OCI-M1 (cell line): ENCODE measurements around the gene ACD.

Experiments
- DNase-seq: peaks from one replicate; lab custom pipeline; 2025; lab: John Stamatoyannopoulos, UW

ACD gene

DNA sequence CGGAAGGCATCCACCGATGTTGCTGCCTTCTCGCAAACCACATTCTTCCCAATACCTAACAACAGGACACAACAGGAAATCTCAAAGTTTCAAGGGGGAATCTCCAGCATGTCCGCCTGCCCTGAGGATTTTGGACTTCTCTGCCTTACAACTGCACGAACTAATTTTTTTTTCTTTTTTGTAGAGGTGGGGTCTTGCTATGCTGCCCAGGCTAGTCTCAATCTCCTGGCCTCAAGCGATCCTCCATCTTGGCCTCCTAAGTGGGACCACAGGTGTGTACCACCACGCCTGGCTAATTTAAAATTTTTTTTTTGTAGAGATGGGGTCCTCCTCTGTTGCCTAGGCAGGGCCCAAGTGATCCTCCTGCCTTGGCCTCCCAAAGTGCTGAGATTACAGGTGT, 15.9 kb upstream of the ACD start:
- no peak for DNase-seq

DNA sequence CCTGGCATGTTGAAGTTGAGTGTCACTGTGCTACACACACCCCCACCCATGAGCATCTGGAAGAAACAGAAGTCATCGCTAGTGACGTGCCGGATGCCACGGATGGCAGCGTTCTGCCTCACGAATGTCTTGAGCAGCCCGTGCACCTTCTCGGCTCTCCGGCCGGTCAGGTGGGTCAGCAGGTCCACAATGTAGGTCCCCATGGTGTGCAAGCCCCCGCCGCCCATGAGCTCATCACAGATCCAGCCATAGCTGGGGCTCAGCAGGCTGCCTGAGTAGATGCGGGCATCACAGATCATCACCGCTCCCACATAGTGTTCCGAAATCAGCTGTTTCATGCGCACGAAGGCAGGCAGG, 15.5 kb upstream of the ACD start:
- DNase-seq: no peak

DNA sequence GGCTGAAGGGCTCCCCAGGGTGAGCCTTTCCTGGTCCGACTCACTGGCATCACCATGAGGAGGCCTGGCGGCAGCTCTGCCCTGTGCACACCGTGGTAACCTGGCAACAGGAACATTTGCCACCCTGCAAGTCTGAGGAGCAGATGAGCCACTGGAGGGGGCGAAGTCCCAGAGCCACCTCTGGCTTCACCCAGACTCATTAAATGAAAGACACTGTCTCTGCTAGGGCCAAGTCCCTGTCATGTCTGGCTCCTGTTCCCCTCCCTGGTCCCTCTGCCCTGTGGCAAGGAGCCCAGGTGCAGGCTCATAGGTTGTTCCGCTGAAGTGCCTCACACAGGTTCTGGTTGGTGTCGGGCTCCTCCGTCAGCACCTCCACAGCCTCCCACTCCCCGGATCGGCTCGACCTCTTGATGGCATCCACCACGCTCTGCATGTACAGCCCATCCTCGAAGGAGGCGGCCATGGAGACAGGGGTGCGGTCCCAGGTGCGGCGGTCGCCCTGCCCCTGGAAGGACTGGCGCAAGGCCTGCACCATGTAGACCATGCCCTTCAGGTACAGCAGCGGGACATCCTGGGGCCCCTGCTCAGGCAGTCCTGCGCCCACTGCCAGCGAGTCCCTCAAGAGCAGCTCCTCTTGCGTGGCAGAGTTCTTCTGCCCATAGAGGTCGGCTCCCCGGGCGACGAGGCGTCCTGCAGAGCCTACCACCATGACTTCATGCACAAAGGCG, 15.0 kb upstream of the ACD start:
- DNase-seq: no peak

- peak; percentile 36 for DNase-seq
These were observed 13.9 kb upstream of the ACD start for GRCh38 chr16:67673712-67674580.

- peak; percentile 79 for DNase-seq
These were observed 12.9 kb upstream of the ACD start for GRCh38 chr16:67672739-67673662.

DNA sequence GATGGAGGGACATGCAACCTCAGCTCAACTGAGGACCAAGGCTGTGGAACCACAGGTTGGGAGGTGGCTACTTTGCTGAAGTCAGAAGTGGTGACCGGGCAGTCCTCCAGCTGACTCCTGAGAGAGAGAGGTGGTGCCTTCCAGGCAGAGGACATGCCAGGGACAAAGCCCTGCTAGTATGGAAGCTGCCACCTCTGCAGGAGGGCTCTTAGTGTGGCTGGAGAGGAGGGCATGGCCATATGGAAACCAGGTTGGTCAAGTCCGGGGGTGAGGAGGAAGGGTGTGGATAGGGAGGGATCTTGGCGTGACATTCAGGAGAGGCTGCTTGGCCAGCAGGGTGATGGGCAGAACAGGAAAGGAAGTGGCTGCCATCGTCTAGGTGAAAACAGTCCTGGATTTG, 12.2 kb upstream of the ACD start:
- no peak for DNase-seq

GRCh38 chr16:67669499-67670101, 9.5 kb upstream of the ACD start:
- no peak for DNase-seq

GRCh38 chr16:67668495-67669157, 8.6 kb upstream of the ACD start:
- peak; percentile 21 for DNase-seq

GRCh38 chr16:67667817-67668494, 7.9 kb upstream of the ACD start:
- peak; percentile 95 for DNase-seq

GRCh38 chr16:67667453-67667816, 7.4 kb upstream of the ACD start:
- no peak for DNase-seq

DNA sequence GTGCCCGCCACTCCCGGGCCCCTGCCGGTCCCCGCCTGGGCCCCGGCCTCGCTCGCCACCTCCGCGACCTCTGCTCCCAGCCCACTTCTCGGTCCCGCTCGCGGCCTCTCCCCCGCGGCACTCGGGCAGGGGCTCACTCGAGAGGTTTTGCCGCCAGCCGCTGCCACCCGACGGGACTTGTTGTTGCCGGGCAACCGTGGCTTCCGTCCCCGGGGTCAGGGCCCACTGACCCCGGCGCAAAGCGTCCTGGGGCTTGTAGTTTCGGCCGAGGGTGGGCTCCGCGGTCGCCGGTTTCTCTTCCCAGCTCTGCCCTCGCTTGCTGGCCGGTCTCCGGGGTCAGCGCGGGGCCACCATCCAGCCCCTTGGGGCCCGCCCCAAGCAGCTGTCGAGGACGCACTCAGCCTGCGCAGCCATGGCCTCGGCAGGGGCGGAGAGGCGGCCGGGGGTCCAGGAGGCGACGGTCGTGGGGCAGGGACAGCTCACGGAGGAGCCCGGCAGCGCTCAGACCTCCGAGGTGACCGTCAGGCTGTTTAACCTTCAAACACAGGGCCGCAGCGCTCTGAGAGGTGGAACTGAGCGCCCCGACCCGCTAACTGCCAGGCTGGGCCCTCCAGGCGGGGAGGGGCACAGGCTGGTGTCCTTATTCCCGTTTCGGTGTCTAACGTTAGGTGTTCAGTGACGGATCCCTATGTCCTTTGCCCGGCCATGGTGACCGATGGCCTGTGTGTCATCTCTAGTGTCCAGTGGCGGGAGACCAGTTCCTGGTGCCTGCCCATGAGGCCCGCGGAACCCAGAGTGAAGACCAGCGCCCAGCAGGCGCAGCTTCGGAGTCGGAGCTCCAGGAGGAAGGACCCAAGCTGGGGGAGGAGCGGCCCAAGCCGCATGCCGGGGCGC, 6.7 kb upstream of the ACD start, which contains the start of the genes C16orf86 and ENKD1:
Gene C16orf86, plus strand, starts transcription at position 256 of the 894 bp plus-strand sequence. Its CDS starts 157 bp downstream, at position 413.
Gene ENKD1, minus strand, starts transcription at position 192 of the 894 bp plus-strand sequence. CDS start 308 bp downstream, outside the sequence.
- DNase-seq: peak; percentile 90

GRCh38 chr16:67666032-67666551, 6.0 kb upstream of the ACD start:
- peak; percentile 55 for DNase-seq

- DNase-seq: no peak
These were observed 5.5 kb upstream of the ACD start for GRCh38 chr16:67665598-67665997.

GRCh38 chr16:67664871-67665270, 4.8 kb upstream of the ACD start:
- DNase-seq: no peak

GRCh38 chr16:67664258-67664657, 4.2 kb upstream of the ACD start:
- no peak for DNase-seq

- DNase-seq: no peak
These were observed 3.8 kb upstream of the ACD start for GRCh38 chr16:67663877-67664222.

- peak; percentile 18 for DNase-seq
These were observed 3.3 kb upstream of the ACD start for GRCh38 chr16:67663151-67663876.

- no peak for DNase-seq
These were observed 2.6 kb upstream of the ACD start for GRCh38 chr16:67662653-67663010.
